Stimulated activated CD8-positive, alpha-beta memory T cell treated with anti-CD3 and anti-CD28 coated beads, Interleukin-12 subunit alpha, Interleukin-12 subunit beta, amount 100 ng/mL, for 24 hours (primary cell): ENCODE results near the gene TAF6L.
"Not testable (repeated sequence)": the region's sequence is repeated elsewhere in the genome, so short reads cannot be mapped to it uniquely, and the experiment has no call there.

Experiments
- DNase-seq: peaks from one replicate; pipeline ENCODE4 v3.0.0-alpha.2; 2020; ENCODE audit errors: extremely low read depth

TAF6L gene, protein sequence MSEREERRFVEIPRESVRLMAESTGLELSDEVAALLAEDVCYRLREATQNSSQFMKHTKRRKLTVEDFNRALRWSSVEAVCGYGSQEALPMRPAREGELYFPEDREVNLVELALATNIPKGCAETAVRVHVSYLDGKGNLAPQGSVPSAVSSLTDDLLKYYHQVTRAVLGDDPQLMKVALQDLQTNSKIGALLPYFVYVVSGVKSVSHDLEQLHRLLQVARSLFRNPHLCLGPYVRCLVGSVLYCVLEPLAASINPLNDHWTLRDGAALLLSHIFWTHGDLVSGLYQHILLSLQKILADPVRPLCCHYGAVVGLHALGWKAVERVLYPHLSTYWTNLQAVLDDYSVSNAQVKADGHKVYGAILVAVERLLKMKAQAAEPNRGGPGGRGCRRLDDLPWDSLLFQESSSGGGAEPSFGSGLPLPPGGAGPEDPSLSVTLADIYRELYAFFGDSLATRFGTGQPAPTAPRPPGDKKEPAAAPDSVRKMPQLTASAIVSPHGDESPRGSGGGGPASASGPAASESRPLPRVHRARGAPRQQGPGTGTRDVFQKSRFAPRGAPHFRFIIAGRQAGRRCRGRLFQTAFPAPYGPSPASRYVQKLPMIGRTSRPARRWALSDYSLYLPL

DNA sequence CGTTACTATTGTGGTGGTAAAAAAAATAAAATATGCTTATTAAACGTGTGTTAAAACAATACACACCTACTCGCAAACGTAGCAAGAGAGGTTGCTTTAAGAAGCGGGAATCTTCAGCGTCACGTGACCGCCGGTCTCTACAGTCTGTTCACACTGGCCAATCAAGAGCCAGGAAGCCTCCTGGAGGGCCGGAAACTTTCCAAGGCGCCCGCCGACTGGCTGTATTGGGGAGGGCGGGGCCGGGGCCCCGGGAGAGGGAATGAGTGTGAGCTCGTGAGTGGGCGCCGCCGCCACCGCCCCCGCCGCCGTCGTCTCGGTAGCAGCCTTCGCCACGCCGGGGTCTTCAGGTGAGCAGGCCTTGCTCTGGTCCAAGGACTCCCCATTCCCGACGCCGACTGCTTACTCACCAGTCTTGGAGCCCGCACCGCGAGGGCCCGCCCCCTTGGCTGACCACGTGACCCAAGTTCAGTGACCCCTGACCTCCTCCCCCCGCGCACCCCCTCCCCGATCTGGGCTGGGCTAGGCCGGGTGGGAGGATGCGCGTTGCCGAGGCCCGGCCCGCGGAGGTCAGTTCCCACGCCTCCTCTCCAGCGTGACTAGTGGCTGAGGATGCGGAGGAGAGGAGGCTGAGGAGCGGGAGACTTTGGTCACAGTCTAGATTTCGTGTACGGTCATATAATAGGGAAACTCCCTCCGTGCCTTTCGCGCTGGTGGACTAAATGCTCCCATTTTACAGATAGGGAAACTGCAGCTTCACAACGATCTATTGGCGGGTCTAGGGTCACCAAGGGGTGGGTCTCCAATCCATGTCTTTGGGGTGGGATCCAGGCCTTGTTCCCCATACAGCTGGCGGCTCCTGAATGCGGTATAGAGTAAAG, at the start of gene TAF6L:
TAF6L (plus strand) TSS at position 253 of the 878 bp plus-strand sequence. CDS start 4,388 bp downstream, outside the sequence.
- DNase-seq = peak; percentile 85

DNA sequence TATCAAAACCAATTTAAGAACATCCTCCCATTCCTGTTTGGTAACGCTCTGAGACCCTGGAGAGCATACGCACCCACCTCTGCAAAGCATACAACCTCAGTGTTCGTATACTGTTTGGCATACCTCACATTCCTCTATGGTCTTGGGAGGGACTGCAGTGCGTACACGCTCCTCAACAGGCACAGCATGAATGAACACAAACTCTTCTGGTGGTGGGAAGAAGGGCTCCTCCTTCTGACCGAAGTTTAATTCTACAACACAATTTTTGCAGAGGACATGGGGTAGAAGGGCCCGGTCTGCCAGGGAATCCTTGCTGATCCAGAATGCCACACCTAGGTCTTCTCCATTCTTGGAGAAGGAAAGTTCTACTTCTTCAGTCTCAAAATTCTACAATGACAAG, 49.2 kb upstream of the TAF6L start:
- DNase-seq = no peak

DNA sequence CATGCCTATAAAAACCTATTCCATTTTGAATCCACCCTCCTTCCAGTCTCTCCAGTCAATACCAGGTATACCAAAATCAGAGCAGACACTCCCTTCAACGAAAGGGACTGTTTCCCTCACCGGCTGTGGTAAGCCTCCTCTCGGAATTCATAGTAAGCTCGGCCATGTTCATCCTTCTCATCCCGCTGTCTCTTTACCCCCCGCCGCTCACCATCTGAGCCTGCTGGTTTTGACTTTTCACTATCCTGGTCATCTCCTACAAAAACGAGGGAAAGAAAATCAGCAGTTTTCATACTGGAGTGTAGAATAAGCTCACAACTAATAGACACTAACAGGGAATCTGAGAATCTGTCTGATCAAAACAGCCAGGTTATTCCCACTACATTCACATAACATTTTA, 47.0 kb upstream of the TAF6L start:
- DNase-seq = no peak

DNA sequence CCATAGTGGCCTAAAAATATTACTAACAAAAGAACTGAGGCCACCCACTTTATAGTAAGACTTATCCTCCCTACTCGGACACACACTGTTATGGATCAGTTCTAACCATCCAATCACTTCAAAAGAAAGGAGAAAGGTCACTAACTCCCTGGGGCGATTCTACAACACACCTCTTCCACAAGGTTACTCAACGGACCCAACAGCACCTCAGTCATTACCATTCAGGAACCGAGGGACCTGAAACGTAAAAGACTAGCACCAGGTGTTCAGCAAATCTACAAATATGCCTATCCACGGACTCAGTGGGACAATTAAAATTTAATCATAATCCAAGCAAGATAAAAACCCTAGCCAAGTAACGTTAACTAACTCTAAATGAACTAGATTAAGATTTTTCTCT, 45.5 kb upstream of the TAF6L start:
- no peak for DNase-seq

DNA sequence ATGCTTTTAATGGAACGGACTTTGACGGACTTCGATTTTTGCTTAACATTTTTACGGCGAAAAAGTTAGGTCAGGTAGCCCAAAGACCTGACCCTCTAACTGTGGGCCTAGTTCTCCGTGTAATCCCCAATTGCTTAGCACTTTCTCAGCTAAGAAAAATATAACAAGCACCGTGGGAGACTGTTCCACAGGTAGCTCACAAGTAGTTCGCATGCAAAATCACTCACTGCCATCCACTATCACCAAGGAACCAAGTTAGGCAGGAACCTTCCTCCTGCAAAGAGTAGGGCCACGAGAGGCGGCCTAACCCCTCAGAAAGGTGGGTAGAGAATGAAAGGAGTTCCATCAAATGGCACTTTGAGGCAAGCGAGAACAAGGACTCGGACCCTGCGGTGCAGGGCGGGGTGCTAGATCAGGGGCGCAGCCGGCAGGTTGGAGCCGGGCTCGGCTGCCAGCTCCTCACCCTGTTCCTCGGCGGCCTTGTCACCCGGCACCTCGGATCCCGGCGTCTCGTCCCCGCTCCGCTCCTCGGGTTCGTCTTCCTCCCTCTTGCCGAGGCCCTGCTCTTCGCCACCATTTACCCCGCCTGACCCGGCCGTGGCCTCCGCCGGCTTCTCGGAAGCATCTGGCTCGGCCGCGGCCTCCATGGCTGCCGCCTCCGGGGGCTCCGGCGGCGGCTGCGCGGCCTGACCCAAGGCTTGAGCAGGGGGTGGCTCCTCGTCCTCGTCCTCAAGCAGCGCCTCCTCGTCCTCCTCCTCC, 44.9 kb upstream of the TAF6L start:
- DNase-seq = no peak

DNA sequence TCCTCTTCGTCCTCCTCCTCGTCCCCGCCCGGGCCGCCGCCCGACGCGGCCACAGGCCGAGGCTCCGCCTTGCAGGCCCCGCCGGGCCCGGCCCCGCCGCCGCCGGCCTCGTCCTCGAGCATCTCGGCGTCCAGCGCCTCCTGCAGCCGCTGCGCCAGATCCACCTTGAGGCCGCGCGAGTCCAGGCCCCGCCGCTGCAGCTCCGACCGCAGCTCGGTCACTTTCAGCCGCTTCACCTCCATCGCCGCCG, 44.4 kb upstream of the TAF6L start:
- no peak for DNase-seq

DNA sequence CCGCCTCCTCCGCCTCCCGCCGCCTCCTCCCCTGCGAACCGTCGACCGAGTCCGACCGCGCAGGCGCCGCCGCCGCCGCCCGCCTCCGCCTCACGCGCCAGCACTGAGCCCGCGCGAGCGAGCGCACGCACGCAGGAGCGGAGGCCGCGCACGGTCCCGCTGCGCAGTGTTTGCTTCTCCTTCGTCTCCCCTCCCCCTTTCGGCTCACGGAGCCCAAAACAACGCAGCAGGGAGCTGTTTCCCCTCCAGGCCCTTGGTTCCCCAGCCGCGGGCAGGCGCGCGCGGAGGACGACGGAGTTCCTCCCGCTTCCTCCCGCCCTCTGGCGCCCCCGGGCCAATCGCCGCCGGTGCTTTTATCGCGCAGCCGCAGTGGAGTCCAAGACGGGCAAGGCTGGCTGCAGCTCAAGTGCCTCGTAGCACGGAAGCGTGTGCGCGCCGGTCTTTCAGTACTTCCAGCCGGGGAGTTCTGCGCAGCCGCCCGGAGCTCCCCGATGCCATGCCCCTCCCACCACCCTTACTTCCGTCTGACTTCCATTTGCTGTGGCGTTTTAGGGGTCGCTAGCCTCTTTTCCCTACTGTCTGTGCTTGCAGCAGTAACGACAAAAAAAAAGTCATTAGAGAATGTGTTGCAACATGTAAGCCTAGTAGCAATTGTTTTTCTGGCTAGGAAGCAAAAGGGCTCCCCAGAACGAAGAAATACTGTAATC, 43.9 kb upstream of the TAF6L start, which contains the start of gene HNRNPUL2:
HNRNPUL2 (minus strand) TSS at position 293 of the 707 bp plus-strand sequence. CDS start 301 bp downstream, outside the sequence.
- peak; percentile 97 for DNase-seq

DNA sequence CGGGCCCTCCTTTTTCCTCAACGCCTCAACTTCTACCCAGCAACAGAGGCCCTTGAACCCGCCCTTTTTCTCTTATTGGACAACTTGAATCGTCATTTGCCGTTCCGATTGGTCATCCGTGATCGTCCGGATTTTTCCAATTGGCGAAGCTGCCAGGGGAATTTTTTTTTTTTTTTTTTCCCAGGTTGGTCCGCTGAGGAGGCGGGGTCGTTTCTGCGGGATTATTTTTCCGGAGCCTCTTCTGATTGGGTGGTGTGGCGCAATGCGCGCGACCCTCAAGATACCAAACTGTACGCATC, 43.4 kb upstream of the TAF6L start:
- DNase-seq = peak; percentile 52

DNA sequence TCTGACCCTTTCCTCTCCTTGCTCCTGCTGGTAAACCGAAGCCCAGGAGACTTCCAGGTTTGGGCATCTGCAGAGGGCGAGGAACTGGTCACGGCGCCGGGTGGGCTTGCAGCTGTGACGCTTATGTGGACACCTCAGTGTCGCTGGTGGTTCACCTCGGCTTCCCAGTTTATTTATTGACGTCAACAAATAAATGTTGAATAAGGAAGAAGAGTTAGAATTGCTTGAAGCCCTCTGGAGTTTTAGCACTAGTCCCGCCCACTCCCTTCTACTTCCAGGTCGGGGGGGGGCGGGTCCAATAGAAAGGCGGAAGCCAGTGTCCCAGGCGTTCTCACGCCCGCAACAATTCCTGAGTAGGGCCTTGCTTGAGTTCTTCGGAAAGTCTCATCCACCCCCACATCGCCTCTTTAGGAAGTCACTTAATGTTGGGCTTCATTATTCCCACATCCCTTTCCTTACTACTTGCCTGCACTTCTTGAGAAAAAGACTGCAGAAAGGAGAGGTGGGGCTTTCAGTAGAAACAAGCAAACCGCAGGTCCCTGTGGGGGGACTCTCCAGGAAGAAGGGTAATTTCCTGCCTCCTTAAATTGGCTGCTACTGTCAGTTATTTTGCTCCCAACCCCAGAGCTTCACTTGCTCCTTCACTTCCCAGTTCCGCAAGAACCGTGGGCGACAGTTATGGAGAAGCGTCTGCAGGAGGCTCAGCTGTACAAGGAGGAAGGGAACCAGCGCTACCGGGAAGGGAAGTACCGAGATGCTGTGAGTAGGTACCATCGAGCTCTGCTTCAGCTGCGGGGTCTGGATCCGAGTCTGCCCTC, 42.8 kb upstream of the TAF6L start, which contains the start of gene TTC9C:
TTC9C (plus strand) TSS at position 316 of the 818 bp plus-strand sequence; CDS start at position 679, 363 bp downstream.
- peak; percentile 67 for DNase-seq

DNA sequence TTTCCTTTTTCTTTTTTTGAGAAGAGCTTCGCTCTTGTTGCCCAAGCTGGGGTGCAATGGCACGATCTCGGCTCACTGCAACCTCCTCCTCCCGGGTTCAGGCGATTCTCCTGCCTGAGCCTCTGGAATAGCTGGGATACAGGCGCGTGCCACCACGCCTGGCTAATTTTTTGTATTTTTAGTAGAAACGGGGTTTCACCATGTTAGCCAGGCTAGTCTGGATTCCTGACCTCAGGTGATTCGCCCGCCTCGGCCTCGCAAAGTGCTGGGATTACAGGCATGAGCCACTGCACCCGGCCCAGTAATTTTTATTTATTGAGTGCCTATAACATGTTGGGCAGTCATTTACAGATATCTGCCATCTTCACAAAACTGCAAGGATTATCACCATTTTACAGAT, 41.1 kb upstream of the TAF6L start:
- not testable (repeated sequence) for DNase-seq

DNA sequence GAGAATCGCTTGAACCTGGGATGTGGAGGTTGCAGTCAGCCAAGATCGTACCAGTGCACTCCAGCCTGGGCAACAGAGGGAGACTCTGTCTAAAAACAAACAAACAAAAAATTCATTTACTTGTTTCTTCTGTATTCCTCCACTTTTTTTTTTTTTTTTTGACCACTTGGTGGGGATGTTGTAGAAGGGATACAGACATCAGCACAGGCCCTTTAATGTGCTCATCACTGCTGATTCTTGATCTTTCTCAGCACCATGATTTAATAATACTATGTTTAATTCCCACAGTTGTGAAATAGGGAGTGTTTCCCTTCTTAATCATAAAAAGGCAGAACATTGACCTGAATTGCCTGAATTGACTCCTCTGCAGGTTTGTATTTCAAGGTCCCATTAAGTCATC, 38.4 kb upstream of the TAF6L start:
- no peak for DNase-seq

DNA sequence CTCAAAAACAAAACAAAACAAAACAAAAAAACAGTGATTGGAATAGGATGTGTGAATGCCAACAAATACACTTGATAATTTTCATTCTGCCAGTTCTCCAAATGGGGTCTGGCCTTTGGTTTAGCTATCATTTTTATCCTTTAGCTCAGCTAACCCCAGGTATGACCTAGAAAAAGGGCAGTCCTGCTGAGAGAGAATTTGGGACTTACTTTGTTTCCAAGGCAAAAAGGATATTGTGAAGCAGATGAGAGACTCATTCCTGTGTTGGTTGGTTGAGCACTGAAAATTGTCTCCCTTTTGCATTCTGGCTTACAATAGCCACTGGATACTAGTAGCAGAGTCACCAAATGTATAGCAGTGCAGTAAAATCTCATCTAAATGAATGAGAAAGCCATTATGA, 34.0 kb upstream of the TAF6L start:
- no peak for DNase-seq

DNA sequence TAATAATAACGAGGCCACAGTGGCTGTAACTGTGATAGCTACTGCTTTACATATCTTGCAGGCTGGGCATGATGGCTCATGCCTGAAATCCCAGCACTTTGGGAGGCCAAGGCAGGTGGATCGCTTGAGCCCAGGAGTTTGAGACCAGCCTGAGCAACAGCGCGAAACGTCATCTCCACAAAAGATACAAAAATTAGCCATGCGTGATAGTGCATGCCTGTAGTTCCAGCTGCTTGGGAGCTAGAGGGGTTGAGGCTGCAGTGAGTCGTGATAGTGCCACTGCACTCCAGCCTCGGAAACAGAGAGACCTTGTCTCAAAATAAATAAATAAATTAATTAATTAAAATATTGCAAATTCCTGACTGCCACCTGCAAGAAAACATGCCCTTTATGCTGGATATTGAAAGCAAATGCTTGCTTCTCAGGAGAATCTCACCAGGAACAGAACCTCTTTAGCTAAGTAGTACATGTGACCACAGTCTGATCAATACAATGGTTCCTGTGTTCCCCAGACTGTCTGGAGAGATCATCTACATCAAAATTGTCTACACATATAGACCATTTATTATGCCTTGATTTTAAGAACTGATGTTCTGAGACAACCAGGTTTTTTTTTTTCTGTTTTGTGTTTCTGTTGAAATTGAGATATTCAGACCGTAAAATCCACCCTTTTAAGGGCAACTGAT, 23.6 kb upstream of the TAF6L start:
- no peak for DNase-seq

DNA sequence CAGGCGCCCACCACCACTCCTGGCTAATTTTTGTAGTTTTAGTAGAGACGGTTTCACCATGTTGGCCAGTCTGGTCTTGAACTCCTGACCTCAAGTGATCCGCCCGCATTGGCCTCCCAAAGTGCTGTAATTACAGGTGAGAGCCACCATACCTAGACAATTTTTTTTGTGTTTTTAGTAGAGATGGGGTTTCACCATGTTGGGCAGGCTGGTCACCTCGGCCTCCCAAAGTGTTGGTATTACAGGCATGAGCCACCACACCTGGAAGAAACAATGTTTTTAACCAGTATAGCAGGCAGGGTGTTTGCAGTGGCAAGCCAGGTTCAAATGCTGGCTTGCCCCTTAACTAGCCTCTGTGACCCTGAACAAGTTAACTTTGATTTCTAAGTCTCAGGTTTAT, 21.3 kb upstream of the TAF6L start:
- DNase-seq = not testable (repeated sequence)

DNA sequence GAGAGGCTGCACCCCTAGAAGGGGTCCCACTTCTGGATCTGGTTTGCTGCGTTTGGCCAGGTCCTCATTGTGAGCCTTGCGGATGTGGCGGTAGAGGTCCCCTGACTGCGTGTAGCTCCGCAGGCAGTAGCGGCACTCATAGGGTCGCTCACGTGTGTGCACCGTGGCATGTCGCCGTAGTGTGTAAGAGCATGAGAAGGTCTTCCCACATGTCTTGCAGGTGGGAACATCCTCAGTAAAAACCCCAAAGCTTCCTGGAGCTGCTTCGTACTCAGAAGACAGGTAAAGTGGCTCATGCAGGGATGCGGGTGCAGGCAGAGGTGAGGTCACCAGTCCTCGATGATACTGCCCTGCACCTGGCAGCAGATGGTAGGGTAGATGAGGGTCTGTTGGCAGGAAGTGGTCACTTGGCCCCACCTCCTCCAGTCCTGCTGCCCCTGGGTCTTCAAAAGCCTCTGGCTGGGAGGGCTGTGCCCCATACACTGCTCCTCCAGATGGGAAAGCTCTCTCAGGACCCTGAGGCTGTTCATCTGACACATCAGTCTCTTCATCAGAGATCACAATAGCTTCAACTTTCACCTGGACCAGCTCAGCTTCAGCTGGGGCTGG, 18.9 kb upstream of the TAF6L start:
- DNase-seq = no peak

DNA sequence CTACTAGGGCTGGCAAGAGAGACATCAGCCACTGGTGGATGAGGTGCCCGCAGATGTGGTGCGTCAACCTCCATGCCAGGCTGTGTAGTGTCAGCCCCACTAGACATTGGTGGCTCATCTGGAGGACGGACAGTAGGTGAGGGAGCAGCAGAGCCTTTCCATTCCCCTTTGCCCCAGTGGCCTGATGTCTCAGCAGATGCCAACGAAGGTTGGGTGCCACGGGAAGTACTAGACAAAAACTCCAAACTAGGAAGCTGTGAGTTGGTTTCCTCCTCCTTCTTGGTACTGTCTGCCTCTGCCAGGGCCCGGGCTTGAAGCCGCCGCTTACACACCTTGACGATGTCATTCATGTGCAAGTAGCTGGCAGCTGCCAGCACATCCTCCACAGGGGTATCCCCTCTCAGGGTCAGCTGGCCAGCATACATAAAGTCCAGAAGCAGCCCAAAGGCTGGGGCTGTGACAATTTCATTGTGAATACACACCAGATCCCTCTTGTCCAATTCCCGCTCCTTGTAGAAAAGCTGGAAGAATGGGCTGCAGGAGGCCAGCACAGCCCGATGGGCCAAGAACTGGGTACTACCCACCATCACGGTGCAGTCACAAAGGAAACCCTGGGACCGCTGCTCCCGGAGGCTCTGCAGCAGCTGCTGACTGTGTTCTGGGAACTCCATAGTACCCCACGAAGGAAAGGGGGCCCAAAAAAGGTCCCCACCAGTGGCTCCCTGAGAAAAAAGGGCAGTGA, 18.0 kb upstream of the TAF6L start:
- no peak for DNase-seq

DNA sequence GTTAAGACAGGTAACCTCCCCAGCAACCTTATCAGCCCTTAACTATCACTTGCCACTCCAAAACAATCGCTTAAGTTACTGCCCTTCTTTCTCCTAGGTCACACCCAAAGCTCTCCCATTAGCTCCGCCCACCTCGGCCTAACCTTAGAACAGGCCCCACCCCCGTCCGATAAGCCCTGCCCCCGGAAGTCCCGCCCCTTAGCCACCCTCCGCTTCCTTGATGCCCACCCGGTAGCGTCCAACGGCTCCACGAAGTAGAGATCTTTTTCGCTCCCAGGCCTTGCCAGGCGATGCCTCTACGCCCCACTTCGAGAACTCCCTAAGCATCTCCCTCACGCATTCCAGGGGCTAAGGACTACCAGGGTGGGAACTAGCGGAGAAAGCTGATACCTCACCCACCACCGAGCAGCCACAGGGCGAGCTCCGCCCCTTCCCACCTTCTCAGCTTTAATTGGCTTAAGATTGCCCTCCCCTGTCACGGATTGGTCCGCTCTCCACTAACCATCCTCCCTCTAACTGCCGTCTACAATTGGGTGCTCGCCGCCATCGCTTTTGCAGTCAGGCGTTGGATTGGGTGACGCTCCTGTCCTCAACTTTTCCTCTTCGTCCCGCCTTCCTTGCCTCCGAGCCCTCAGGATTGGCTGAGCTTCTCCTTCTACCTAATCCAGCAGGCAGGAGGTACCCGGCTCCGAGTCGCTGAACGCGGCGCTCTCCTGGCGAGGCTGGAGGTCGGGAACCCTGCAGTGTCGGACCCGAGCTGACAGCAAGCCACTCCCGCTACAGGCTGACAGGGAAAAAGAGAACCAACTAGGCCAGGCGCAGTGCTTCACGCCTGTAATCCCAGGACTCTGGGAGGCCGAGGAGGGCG, 17.2 kb upstream of the TAF6L start, which contains the start of gene ZBTB3:
ZBTB3 (minus strand) TSS at position 425 of the 868 bp plus-strand sequence. CDS start 496 bp downstream, outside the sequence.
- DNase-seq = peak; percentile 93
